HL-60 (cell line): ENCODE measurements around the gene BRAF.

Experiments
- DNase-seq, 2 experiments: peaks; one replicate each; pipeline ENCODE4 v3.0.0-alpha.2; 2010 to 2020; ENCODE audit warnings: low read depth in 1 of 2, low spot score in 1 of 2
- H3K27ac ChIP-seq: fragments of 250-450 bp; sonication (Bioruptor Pico); replicated peaks from 2 replicates; pipeline ENCODE4 v1.5.1; 2020; ENCODE audit warnings: mild to moderate bottlenecking, moderate library complexity
- H3K27me3 ChIP-seq: fragments of 250-450 bp; sonication (Bioruptor Pico); 2 replicates; pipeline ENCODE4 v1.5.1; 2021; ENCODE audit warnings: mild to moderate bottlenecking, moderate library complexity; ENCODE audit not compliant: insufficient read depth, poor library complexity, severe bottlenecking
- H3K4me3 ChIP-seq: replicated peaks from 2 replicates; pipeline ENCODE4 v1.5.1; 2011; ENCODE audit warnings: mild to moderate bottlenecking, control low read depth, low read length; ENCODE audit not compliant: insufficient read depth
- CTCF ChIP-seq: IDR thresholded peaks from one replicate; pipeline ENCODE4 v1.5.1; 2011; ENCODE audit warnings: low read length, control low read depth, inconsistent platforms; ENCODE audit not compliant: insufficient read depth
- GABPA ChIP-seq: IDR thresholded peaks from 2 replicates; pipeline ENCODE4 v1.6.1; 2012; ENCODE audit warnings: low read depth
- POLR2AphosphoS5 ChIP-seq: IDR thresholded peaks from 2 replicates; pipeline ENCODE4 v1.6.1; 2012; ENCODE audit warnings: low read depth
- REST ChIP-seq: IDR thresholded peaks from 2 replicates; pipeline ENCODE4 v1.6.1; 2012; ENCODE audit warnings: low read depth; ENCODE audit not compliant: insufficient replicate concordance
- SPI1 ChIP-seq: IDR thresholded peaks from 2 replicates; pipeline ENCODE4 v1.6.1; 2012; ENCODE audit warnings: low read depth, mild to moderate bottlenecking, borderline replicate concordance

BRAF gene

GRCh38 chr7:140702774-140703173 lies 222.0 kb downstream of the BRAF start:
- no peak for DNase-seq
- H3K4me3 ChIP-seq: no peak overlapping the region
- H3K27ac ChIP-seq: no peak overlapping the region
- TF ChIP-seq CTCF: no peak
- no peak for TF ChIP-seq REST
- TF ChIP-seq POLR2AphosphoS5: no peak
- no peak for TF ChIP-seq SPI1
- no peak for TF ChIP-seq GABPA
- no peaks in the 10 kb centered on the region for H3K27me3 ChIP-seq

- no peak overlapping the region for H3K4me3 ChIP-seq
- TF ChIP-seq GABPA (no peak), SPI1 (no peak), POLR2AphosphoS5 (no peak), CTCF (no peak), REST (no peak)
- no peak overlapping the region for H3K27ac ChIP-seq
- no peak for DNase-seq
- no peaks in the 10 kb centered on the region for H3K27me3 ChIP-seq
Observed at GRCh38 chr7:140698477-140698876, 226.3 kb downstream of the BRAF start.

GRCh38 chr7:140697447-140698143 lies 227.1 kb downstream of the BRAF start:
- Histone ChIP-seq H3K27me3 (no peaks in the 10 kb centered on the region), H3K27ac (peak overlapping the region; percentile 92), H3K4me3 (peak overlapping the region; percentile 90)
- TF ChIP-seq GABPA: no peak
- TF ChIP-seq SPI1: no peak
- no peak for TF ChIP-seq REST
- no peak for TF ChIP-seq POLR2AphosphoS5
- TF ChIP-seq CTCF: no peak
- no peak for DNase-seq
